Dermis microvascular lymphatic vessel endothelial cell (primary cell): Measurements from ENCODE around the gene ABCC8. TPM values are rescaled to one million over a fixed set of nuclear protein-coding genes. Genes with fewer than 3 reads are reported as not detected.

Source experiments
- DNase-seq, 2 donors: peaks; one replicate each; pipeline versions ENCODE4 v3.0.0 to v3.0.0-alpha.2; 2010; ENCODE audit warnings: low read depth in 2 of 2
- total RNA-seq: library from RNA; depleted of rRNA; stranded (reverse); fragments of >200 nt; gene quantifications from 2 replicates; pipeline ENCODE4 v1.2.1, GENCODE V29; 2014

ABCC8 gene
- total RNA-seq, result not detected in 2 replicates

GRCh38 chr11:17476317-17477083, at the start of gene ABCC8:
TSS of gene ABCC8 (minus strand) at chr11:17476845. CDS start at chr11:17476776, 69 bp downstream.
- no peak for DNase-seq

- no peak for DNase-seq
Observed at GRCh38 chr11:17526326-17526725, 49.7 kb upstream of the ABCC8 start.

DNA sequence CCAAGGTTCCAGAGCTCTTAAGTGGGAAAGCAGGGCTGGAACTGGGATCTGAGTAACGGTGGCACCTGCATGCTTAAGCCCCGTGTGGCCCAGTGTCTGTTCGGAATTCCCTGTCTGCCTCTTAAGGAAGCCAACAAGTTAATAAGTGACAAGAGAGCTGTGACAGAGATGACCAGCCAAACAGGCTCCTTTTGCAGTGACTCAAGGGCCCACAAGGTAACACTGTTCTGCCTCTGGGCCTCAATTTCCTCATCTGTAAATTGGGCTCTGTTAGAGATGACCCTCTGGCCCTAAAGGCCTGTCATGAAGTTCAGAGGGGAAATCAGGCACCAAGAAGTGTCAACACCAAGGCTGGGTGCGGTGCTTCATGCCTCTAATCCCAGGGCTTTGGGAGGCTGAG, 48.9 kb upstream of the ABCC8 start:
- no peak for DNase-seq

GRCh38 chr11:17524221-17524620, 47.6 kb upstream of the ABCC8 start:
- DNase-seq, result no peak

- DNase-seq, result no peak
Observed at GRCh38 chr11:17522655-17523054, 46.0 kb upstream of the ABCC8 start.

GRCh38 chr11:17521106-17521900, 44.7 kb upstream of the ABCC8 start:
- DNase-seq, result no peak

DNA sequence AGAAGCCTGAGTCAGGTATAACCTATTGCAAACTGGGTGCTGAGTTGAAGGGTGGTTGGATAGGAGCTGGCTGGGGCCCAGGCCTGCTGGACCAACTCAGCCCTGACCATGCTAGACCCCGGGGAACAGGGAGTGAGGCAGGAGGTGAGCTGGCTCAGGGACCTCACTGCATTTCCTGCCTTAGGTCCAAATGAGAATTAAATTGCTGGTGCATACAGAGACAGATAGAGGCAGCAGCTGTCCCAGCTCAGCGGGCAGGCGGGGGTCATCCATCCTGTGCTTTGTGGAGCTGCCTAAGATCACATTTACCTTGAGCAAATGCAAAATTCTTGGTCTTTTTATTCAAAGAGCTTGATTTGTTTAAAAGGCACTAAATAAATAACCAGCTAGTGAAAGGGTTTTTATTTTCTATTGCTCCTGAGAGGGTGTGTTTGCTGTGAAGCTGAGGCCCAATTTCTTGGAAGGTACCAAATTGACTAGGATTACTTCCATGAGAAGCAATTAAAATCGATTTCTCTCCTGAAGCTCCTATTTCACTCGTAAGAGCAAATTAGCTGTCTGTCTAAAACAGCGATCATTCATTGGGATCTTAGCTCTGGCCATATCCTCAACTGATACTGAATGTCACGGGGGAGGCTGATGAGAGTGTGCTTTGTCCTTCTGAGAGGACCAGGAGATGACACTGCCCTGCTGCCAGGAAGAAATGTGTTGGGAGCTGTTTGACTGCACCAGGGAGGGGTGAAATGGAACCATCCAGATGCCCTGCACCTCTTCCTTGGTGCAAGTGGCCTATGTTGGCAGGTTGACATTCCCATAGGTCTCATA, 42.6 kb upstream of the ABCC8 start:
- no peak for DNase-seq

DNA sequence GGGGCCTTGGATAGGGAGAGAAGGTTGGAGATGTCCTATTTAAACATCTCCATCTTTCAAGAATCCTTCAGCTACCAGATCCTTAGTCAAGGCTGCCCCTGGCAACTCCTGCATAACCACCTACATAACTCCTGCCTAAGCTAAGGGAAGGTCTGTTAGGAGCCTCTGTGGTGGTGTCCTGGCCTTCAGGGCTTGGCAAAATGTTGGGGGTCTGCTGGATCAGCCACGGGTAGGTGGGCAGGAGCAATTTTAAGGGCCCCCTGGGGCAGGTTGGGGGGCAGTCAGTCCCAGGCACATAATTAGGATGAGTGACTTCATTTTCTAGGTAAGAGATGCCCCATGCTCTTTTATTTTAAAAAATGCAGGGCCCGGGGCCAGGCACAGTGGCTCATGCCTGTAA, 41.7 kb upstream of the ABCC8 start:
- DNase-seq, result no peak

DNA sequence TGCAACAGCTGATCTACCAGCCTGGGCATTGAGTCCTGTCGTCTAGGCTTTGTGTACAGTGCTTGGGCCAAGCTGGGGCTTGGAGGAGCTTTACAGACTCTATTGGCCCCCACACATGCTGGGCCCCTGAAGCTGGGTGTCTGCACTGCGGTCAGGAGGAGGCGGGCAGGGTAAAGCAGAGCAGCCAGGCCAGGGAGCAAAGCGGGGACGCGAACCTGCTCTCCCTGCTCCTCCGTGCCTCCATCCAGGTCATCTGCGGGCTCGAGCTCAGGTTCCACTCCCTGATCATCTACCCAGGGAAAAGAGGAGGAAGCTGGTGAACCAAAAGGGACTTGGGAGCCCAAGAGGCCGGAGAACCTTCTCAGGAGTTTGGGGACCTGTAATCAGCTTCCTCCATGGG, 40.5 kb upstream of the ABCC8 start:
- no peak for DNase-seq

DNA sequence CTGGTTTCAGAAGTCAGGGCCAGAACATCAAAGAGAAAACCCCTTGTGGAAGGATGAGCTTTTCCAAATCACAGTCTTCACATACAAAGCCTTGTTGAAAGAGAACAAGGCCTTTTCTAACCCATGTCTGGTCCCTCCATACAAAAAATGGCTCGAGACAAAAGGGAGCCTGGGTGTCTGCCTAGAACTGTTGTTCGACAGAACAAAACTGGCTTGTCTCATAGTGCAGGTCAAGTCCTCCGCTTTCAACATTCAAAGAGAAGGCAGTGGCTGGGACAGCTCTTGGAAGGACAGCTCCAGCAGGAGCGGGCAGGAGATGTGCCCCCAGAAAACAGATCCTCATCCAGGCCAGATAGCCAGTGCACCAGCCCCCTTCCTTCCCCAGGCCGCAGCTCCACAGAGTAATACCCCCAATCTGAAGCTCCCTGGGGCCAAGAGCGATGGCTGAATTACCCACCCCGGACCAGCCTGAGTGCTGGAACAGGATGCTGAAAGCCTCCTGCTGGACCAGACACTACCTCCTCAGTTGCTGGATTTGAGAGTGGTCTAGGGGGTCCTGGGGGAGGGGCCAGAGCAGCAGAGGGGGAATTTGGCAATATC, 40.0 kb upstream of the ABCC8 start:
- DNase-seq, result no peak

DNA sequence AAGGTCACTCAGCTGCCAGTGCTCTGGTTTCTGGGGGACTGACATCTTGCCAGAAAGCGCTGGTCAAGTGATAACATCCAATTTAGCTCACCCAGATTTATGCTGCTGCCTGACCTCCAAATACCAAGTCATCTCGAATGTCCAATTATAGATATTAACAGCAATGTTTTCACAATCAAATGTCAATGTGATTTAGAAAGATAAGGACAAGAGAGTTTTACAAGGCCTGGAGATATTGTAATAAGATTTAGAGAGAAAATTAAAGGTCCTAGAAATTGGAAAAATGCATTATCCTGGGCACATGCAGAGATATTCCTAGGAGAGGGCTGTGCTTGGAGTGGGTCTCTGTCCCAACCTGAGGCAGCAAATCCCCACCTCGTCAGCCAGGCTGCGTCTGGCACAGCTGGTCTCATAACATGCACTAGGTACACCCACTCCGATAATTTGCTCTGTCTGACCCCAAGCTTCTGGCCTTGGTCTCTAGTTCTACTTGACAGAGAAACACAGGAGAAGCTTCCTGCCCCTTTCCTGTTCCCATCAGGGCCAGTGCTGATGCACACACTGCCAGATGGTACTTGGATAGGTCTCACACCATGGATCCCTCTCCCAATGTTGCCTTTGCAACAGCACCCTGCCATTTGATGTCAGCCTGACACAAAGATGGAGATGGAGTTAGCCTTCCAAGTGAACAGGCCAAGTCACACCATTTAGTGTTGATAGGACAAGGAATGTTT, 39.0 kb upstream of the ABCC8 start:
- no peak for DNase-seq

GRCh38 chr11:17514476-17514875, 37.8 kb upstream of the ABCC8 start:
- DNase-seq, result no peak

GRCh38 chr11:17513853-17514252, 37.2 kb upstream of the ABCC8 start:
- DNase-seq, result no peak

DNA sequence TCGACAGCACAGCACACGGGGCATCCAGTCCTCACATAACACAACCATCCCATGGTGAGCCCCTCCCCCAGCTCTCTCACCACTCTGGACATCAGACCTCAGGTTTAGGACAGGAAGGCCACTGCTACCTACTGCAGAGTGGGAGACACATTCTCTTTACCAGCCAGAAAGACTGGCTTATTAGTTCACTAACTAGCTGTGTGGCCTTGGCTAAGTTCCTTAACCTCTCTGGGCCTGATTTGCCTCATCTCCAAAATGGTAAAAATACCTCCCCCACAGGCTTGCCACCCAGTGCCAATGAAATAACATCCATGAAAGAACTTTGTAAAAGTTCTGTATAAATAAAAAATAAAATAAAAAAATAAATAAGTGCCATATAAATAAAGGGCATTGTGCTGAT, 35.5 kb upstream of the ABCC8 start:
- DNase-seq, result no peak

- no peak for DNase-seq
Observed at GRCh38 chr11:17511571-17511970, 34.9 kb upstream of the ABCC8 start.

- DNase-seq, result no peak
Observed at GRCh38 chr11:17510507-17511206, 34.0 kb upstream of the ABCC8 start.

DNA sequence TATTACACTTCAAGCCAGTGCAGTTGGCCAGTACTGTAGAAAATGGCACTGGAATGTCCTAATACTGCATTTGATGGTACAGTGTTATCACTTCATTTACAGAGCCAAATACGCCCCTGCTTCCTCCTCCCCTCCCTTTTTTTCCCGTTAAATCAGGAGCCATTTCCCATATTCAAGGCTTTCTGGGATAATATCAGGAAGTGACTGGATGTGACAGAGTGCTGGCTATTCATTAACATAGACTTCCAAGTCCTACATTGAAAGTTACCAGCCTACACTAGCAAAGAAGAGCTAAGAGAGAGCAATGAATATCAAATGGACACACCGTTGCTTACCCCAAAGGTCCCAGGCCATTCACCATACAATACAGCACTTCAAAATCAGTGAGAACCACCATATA, 32.1 kb upstream of the ABCC8 start:
- DNase-seq, result peak in 1 of 2 donors; percentile 12

DNA sequence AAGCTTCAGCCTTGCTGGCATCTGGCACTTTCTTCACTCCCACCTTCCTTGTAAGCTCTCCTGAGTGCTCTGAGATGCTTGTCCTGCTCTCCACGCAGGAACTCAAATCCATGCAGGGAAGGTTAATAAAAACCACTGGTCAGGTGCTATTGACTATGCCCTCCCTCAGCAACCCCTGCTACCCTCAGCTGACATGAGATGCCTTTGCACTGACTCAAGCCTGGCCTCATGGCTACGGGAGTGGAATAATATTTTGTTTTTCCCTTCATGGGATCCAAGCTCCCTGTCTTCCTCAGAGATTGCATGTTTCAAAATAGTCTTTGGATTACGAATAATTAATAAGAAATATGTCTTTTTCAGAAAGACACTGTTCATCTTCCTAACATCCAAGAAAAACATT, 31.7 kb upstream of the ABCC8 start:
- DNase-seq, result no peak

DNA sequence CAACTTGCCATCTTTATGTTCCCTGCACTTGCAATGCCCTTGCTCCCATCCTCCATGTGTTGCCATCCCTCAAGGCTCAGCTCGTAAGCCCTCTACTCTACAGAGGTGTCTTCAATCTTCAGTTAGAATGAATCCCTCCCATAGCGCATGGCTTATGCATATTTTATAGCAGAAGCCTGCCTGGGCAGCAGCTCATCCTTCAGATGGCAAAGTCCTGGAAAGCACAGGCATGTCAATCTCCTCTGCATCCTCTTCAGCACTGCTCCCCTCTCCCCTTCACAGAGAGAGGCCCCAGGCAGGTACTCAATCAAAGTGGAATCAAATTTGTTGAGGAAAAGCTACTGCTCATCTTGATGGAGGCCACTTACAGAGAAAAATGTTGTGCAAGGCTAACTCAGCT, 31.1 kb upstream of the ABCC8 start:
- DNase-seq, result no peak

- no peak for DNase-seq
Observed at GRCh38 chr11:17506942-17507341, 30.3 kb upstream of the ABCC8 start.
